H9 (cell line): ENCODE data around the gene RNF213. TPM values are rescaled to one million over a fixed set of nuclear protein-coding genes. Genes with fewer than 3 reads are reported as not detected.

Source experiments
- DNase-seq: peaks from one replicate; pipeline ENCODE4 v3.0.0-alpha.2; 2017
- H2AFZ ChIP-seq: one replicate; pipeline ENCODE4 v1.6.1; 2013; ENCODE audit warnings: mild to moderate bottlenecking, low read length, control low read depth, moderate library complexity
- H2AK5ac ChIP-seq: 2 replicates; pipeline ENCODE4 v1.6.1; 2013; ENCODE audit warnings: low read length, control low read depth, mixed read lengths; ENCODE audit not compliant: insufficient read length
- H2BK120ac ChIP-seq: one replicate; pipeline ENCODE4 v1.6.1; 2013; ENCODE audit warnings: low read depth, mild to moderate bottlenecking, low read length, control low read depth, inconsistent platforms; ENCODE audit not compliant: poor library complexity, severe bottlenecking
- H2BK12ac ChIP-seq: 2 replicates; pipeline ENCODE4 v1.6.1; 2013; ENCODE audit warnings: low read length, control low read depth, mixed read lengths, low read depth; ENCODE audit not compliant: insufficient read length
- H2BK15ac ChIP-seq: 2 replicates; pipeline ENCODE4 v1.6.1; 2013; ENCODE audit warnings: low read depth, low read length, control low read depth
- H2BK20ac ChIP-seq: one replicate; pipeline ENCODE4 v1.6.1; 2013; ENCODE audit warnings: low read depth, mild to moderate bottlenecking, low read length, control low read depth, inconsistent platforms; ENCODE audit not compliant: poor library complexity, severe bottlenecking
- H2BK5ac ChIP-seq: 2 replicates; pipeline ENCODE4 v1.6.1; 2013; ENCODE audit warnings: low read length, control low read depth, mixed read lengths; ENCODE audit not compliant: insufficient read length
- H3K14ac ChIP-seq: 2 replicates; pipeline ENCODE4 v1.6.1; 2013; ENCODE audit warnings: low read length, control low read depth; ENCODE audit not compliant: insufficient read depth
- H3K18ac ChIP-seq: 2 replicates; pipeline ENCODE4 v1.6.1; 2013; ENCODE audit warnings: low read depth, mild to moderate bottlenecking, mixed read lengths, low read length, control low read depth; ENCODE audit not compliant: insufficient read length
- H3K23ac ChIP-seq: 2 replicates; pipeline ENCODE4 v1.6.1; 2013; ENCODE audit warnings: low read length, control low read depth, mixed read lengths, low read depth; ENCODE audit not compliant: insufficient read length
- H3K23me2 ChIP-seq: 2 replicates; pipeline ENCODE4 v1.6.1; 2013; ENCODE audit warnings: low read depth, mild to moderate bottlenecking, mixed read lengths, low read length, control low read depth; ENCODE audit not compliant: insufficient read length, poor library complexity, severe bottlenecking
- H3K27ac ChIP-seq: 2 replicates; pipeline ENCODE4 v1.5.1; 2013; ENCODE audit warnings: low read length, control low read depth, mixed read lengths, low read depth; ENCODE audit not compliant: insufficient read length
- H3K27me3 ChIP-seq: 2 replicates; pipeline ENCODE4 v1.6.1; 2013; ENCODE audit warnings: low read length, control low read depth, inconsistent platforms; ENCODE audit not compliant: insufficient read depth
- H3K4ac ChIP-seq: 2 replicates; pipeline ENCODE4 v1.6.1; 2013; ENCODE audit warnings: low read depth, mild to moderate bottlenecking, control low read depth, inconsistent platforms, low read length, moderate library complexity
- H3K4me1 ChIP-seq: 2 replicates; pipeline ENCODE4 v1.6.1; 2013; ENCODE audit warnings: low read length, control low read depth, inconsistent platforms; ENCODE audit not compliant: insufficient read depth
- H3K4me2 ChIP-seq: 2 replicates; pipeline ENCODE4 v1.6.1; 2013; ENCODE audit warnings: low read length, control low read depth, mixed read lengths; ENCODE audit not compliant: insufficient read length, insufficient read depth
- H3K56ac ChIP-seq: 2 replicates; pipeline ENCODE4 v1.6.1; 2013; ENCODE audit warnings: low read depth, mild to moderate bottlenecking, mixed read lengths, low read length, control low read depth; ENCODE audit not compliant: insufficient read length
- H3K79me1 ChIP-seq: 2 replicates; pipeline ENCODE4 v1.6.1; 2013; ENCODE audit warnings: low read depth, mild to moderate bottlenecking, moderate library complexity, low read length, control low read depth, inconsistent platforms; ENCODE audit not compliant: insufficient read depth, poor library complexity, severe bottlenecking
- H3K79me2 ChIP-seq: 2 replicates; pipeline ENCODE4 v1.6.1; 2013; ENCODE audit warnings: low read length, control low read depth, inconsistent platforms; ENCODE audit not compliant: insufficient read depth
- H3K9ac ChIP-seq: 2 replicates; pipeline ENCODE4 v1.6.1; 2013; ENCODE audit warnings: low read length, control low read depth, mixed read lengths; ENCODE audit not compliant: insufficient read length; ENCODE audit errors: extremely low read depth
- H3K9me3 ChIP-seq: one replicate; pipeline ENCODE4 v1.6.1; 2013; ENCODE audit warnings: low read depth, low read length, inconsistent platforms; ENCODE audit not compliant: control insufficient read depth
- H3T11ph ChIP-seq: one replicate; pipeline ENCODE4 v1.6.1; 2013; ENCODE audit warnings: mild to moderate bottlenecking, low read length, control low read depth, inconsistent platforms
- H4K20me1 ChIP-seq: one replicate; pipeline ENCODE4 v1.6.1; 2013; ENCODE audit not compliant: control insufficient read depth, insufficient read length, insufficient read depth
- H4K5ac ChIP-seq: 2 replicates; pipeline ENCODE4 v1.6.1; 2013; ENCODE audit warnings: low read depth, mild to moderate bottlenecking, mixed read lengths, low read length, control low read depth; ENCODE audit not compliant: insufficient read length
- H4K8ac ChIP-seq: replicated peaks from 2 replicates; pipeline ENCODE4 v1.6.1; 2013; ENCODE audit warnings: low read length, control low read depth, mixed read lengths, low read depth; ENCODE audit not compliant: insufficient read length
- H4K91ac ChIP-seq: 2 replicates; pipeline ENCODE4 v1.6.1; 2013; ENCODE audit warnings: low read depth, mild to moderate bottlenecking, moderate library complexity, mixed read lengths, low read length, control low read depth; ENCODE audit not compliant: insufficient read length
- H3K27ac Mint-ChIP-seq, 3 experiments: 2 replicates in 2 of 3; 3 replicates in 1 of 3; pipeline ENCODE4 v1.8.0; 2020 to 2021; ENCODE audit warnings: mixed read lengths in 3 of 3, mild to moderate bottlenecking in 1 of 3, moderate library complexity in 1 of 3
- H3K27me3 Mint-ChIP-seq: 2 replicates; pipeline ENCODE4 v1.8.0; 2021; ENCODE audit warnings: low read depth, mild to moderate bottlenecking, moderate library complexity, mixed read lengths
- H3K36me3 Mint-ChIP-seq, 3 experiments: 2 replicates in 2 of 3; 3 replicates in 1 of 3; pipeline ENCODE4 v1.8.0; 2020 to 2021; ENCODE audit warnings: low read depth in 3 of 3, mixed read lengths in 3 of 3; ENCODE audit not compliant: insufficient read depth in 1 of 3
- H3K4me1 Mint-ChIP-seq, 2 experiments: 2 replicates each; pipeline ENCODE4 v1.8.0; 2020; ENCODE audit warnings: mixed read lengths in 2 of 2
- H3K4me3 Mint-ChIP-seq, 2 experiments: 2 replicates in 1 of 2; 3 replicates in 1 of 2; pipeline ENCODE4 v1.8.0; 2020 to 2021; ENCODE audit warnings: mild to moderate bottlenecking in 2 of 2, mixed read lengths in 2 of 2, moderate library complexity in 1 of 2
- H3K9me3 Mint-ChIP-seq, 2 experiments: 2 replicates in 1 of 2; 3 replicates in 1 of 2; pipeline ENCODE4 v1.8.0; 2020; ENCODE audit warnings: mild to moderate bottlenecking in 2 of 2, mixed read lengths in 2 of 2, moderate library complexity in 1 of 2
- WGBS: extraction: QIAGEN DNeasy Blood & Tissue Kit; methylation state at CpG from one replicate; pipeline ENCODE4 v1.1.7; 2013; ENCODE audit warnings: missing lambda C conversion rate, low lambda C conversion rate, mixed read lengths; ENCODE audit not compliant: insufficient read length; ENCODE audit errors: extremely low coverage; 5-methylcytosine and 5-hydroxymethylcytosine counted together
- total RNA-seq: library from RNA; stranded (reverse); gene quantifications from 2 replicates; pipeline ENCODE4 v1.2.1, GENCODE V29; 2021
- TF ChIP-seq, protein P1 (sequence below): fragments of 200-600 bp; sonication (generic); conservative IDR thresholded peaks from 3 replicates; pipeline ENCODE4 v1.8.0; 2021; ENCODE audit warnings: antibody characterized with exemption, mild to moderate bottlenecking

RNF213 gene
- total RNA-seq, 1 experiment from 2014 or later = 34.3 TPM

DNA sequence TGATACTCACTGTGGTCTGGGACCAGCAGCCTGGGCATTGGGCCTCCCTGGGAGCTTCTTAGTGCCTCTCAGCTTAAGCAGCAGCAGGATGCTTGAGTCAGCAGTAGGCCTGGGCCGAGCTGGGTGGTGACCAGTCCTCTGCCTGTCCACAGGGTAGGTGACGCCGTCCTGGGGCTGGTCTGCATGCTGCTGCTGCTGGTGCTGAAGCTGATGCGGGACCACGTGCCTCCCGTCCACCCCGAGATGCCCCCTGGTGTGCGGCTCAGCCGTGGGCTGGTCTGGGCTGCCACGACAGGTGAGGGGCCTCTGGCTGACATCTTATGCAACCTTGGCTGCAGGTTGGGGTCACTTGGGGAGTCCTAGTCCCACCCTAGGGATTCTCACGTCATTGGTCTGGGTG lies 33.0 kb upstream of the RNF213 start:
- TF ChIP-seq, protein P1, sequence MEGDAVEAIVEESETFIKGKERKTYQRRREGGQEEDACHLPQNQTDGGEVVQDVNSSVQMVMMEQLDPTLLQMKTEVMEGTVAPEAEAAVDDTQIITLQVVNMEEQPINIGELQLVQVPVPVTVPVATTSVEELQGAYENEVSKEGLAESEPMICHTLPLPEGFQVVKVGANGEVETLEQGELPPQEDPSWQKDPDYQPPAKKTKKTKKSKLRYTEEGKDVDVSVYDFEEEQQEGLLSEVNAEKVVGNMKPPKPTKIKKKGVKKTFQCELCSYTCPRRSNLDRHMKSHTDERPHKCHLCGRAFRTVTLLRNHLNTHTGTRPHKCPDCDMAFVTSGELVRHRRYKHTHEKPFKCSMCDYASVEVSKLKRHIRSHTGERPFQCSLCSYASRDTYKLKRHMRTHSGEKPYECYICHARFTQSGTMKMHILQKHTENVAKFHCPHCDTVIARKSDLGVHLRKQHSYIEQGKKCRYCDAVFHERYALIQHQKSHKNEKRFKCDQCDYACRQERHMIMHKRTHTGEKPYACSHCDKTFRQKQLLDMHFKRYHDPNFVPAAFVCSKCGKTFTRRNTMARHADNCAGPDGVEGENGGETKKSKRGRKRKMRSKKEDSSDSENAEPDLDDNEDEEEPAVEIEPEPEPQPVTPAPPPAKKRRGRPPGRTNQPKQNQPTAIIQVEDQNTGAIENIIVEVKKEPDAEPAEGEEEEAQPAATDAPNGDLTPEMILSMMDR = no peak
- Histone ChIP-seq H3K79me2 (no peaks in the 10 kb centered on the region), H3K79me1 (no peaks in the 10 kb centered on the region), H4K91ac (no peak overlapping the region), H2BK120ac (no peak overlapping the region), H3K9me3 (no peaks in the 10 kb centered on the region), H2BK20ac (no peak overlapping the region), H4K8ac (no peak overlapping the region), H3K4me1 (no peaks in the 10 kb centered on the region), H3K23ac (no peak overlapping the region), H3K4ac (no peak overlapping the region), H3K27ac (no peak overlapping the region), H4K20me1 (no peaks in the 10 kb centered on the region), H3K4me2 (no peak overlapping the region), H4K5ac (no peak overlapping the region), H3K18ac (no peak overlapping the region), H3T11ph (no peak overlapping the region), H2BK5ac (no peak overlapping the region), H2BK15ac (no peak overlapping the region), H3K23me2 (no peaks in the 10 kb centered on the region), H3K56ac (no peak overlapping the region), H3K14ac (no peak overlapping the region), H2AFZ (no peak overlapping the region), H3K9ac (no peak overlapping the region), H2BK12ac (no peak overlapping the region), H3K27me3 (no peaks in the 10 kb centered on the region), H2AK5ac (no peak overlapping the region)
- DNase-seq = no peak
- no CpG with 5 or more reads among the region's 11 CpGs for WGBS
- Mint-ChIP-seq H3K36me3 (peaks cover 24 to 44% (median 39%) of the 10 kb centered on the region in 3 experiments), H3K4me3 (no peak overlapping the region), H3K27me3 (no peaks in the 10 kb centered on the region), H3K4me1 (peaks cover 24 to 26% of the 10 kb centered on the region in 2 experiments), H3K27ac (no peak overlapping the region), H3K9me3 (peaks cover 12 to 15% of the 10 kb centered on the region in 2 experiments)
